Calu3 (cell line): ENCODE measurements around the gene PCMTD2. TPM values are rescaled to one million over a fixed set of nuclear protein-coding genes. Genes with fewer than 3 reads are reported as not detected.

Experiments used
- BruUV-seq: library from RNA; stranded (reverse); fragments of 400-500 nt; replicated peaks from 2 replicates; lab custom pipeline; 2021; lab: Mats Ljungman, UMichigan
- CTCF ChIA-PET: fragments of 300-600 bp; sonication (Branson Sonifier 250); formaldehyde crosslinking; loops from one replicate; lab custom pipeline; 2022; ENCODE audit warnings: antibody characterized with exemption; lab: Charles Lee
- DNase-seq: peaks from one replicate; pipeline ENCODE4 v3.0.0; 2022
- H3K27ac Mint-ChIP-seq: one replicate; pipeline ENCODE4 v1.8.0; 2022; ENCODE audit warnings: mixed read lengths; ENCODE audit not compliant: unreplicated experiment
- H3K27me3 Mint-ChIP-seq: one replicate; pipeline ENCODE4 v1.8.0; 2022; ENCODE audit warnings: mixed read lengths; ENCODE audit not compliant: unreplicated experiment
- H3K36me3 Mint-ChIP-seq: one replicate; pipeline ENCODE4 v1.8.0; 2022; ENCODE audit warnings: mild to moderate bottlenecking, moderate library complexity, mixed read lengths; ENCODE audit not compliant: insufficient read depth, unreplicated experiment
- H3K4me1 Mint-ChIP-seq: one replicate; pipeline ENCODE4 v1.8.0; 2022; ENCODE audit warnings: mild to moderate bottlenecking, low read depth, mixed read lengths; ENCODE audit not compliant: unreplicated experiment
- H3K4me3 Mint-ChIP-seq: one replicate; pipeline ENCODE4 v1.8.0; 2022; ENCODE audit warnings: mild to moderate bottlenecking, low read depth, moderate library complexity, mixed read lengths; ENCODE audit not compliant: unreplicated experiment
- H3K9me3 Mint-ChIP-seq: one replicate; pipeline ENCODE4 v1.8.0; 2022; ENCODE audit warnings: low read depth, mixed read lengths; ENCODE audit not compliant: unreplicated experiment
- intact Hi-C: fragments of 100-400 bp; cut with micrococcal nuclease; formaldehyde crosslinking; loops from one replicate; pipeline ENCODE4 v1.10.0; 2022; ENCODE audit not compliant: unreplicated experiment
- total RNA-seq: library from RNA; stranded (reverse); gene quantifications from 2 replicates; pipeline ENCODE4 v1.2.3, GENCODE V29; 2022
- TF ChIP-seq, protein P1 (sequence below): fragments of 200-600 bp; IDR thresholded peaks from one replicate; pipeline ENCODE4 v1.8.0; 2022; ENCODE audit warnings: antibody characterized with exemption; ENCODE audit not compliant: unreplicated experiment

Gene PCMTD2
- total RNA-seq, 1 experiment from 2014 or later = 62.2 TPM

DNA sequence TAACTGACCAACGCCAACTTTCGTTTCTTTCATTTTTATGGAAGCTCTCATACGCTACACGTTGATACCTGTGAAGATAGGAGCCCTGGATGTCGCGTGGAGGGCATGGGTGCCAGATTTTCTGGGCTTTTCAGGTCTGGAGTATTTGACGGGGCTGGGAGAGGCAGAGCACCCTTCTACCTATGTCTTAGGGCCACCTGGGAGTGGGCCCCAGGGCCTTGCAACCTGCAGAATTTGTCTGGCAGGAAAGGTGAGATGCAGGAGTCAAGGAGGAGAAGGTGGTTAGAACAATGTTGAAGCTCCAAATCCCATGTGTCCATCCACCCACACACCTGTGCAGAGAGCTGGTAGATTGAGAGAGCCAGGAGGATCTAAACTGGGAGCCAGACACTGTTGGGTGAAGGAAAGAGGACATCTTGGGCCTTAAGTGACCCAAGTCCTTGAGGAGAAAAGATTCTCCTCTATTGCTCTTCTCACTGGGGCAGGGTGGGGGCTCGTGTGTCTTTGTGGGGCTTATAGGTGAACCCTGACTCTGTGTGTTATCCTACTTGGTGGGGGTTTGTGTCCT, 27.4 kb upstream of the PCMTD2 start:
- Mint-ChIP-seq H3K4me3 (no peak overlapping the region), H3K27ac (no peak overlapping the region), H3K4me1 (peaks cover 18% of the 10 kb centered on the region), H3K27me3 (peaks cover 71% of the 10 kb centered on the region), H3K36me3 (peaks cover 4% of the 10 kb centered on the region), H3K9me3 (no peaks in the 10 kb centered on the region)
- BruUV-seq = no TSS peak
- no peak for DNase-seq
- CTCF ChIA-PET = interaction anchor here (1.0 kb wide), 1 partner anchor 72 kb away, joined by 3 read pairs; no protein-coding TSS in a partner anchor
- TF ChIP-seq, protein P1, sequence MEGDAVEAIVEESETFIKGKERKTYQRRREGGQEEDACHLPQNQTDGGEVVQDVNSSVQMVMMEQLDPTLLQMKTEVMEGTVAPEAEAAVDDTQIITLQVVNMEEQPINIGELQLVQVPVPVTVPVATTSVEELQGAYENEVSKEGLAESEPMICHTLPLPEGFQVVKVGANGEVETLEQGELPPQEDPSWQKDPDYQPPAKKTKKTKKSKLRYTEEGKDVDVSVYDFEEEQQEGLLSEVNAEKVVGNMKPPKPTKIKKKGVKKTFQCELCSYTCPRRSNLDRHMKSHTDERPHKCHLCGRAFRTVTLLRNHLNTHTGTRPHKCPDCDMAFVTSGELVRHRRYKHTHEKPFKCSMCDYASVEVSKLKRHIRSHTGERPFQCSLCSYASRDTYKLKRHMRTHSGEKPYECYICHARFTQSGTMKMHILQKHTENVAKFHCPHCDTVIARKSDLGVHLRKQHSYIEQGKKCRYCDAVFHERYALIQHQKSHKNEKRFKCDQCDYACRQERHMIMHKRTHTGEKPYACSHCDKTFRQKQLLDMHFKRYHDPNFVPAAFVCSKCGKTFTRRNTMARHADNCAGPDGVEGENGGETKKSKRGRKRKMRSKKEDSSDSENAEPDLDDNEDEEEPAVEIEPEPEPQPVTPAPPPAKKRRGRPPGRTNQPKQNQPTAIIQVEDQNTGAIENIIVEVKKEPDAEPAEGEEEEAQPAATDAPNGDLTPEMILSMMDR = no peak
- intact Hi-C loops = no loop called here

DNA sequence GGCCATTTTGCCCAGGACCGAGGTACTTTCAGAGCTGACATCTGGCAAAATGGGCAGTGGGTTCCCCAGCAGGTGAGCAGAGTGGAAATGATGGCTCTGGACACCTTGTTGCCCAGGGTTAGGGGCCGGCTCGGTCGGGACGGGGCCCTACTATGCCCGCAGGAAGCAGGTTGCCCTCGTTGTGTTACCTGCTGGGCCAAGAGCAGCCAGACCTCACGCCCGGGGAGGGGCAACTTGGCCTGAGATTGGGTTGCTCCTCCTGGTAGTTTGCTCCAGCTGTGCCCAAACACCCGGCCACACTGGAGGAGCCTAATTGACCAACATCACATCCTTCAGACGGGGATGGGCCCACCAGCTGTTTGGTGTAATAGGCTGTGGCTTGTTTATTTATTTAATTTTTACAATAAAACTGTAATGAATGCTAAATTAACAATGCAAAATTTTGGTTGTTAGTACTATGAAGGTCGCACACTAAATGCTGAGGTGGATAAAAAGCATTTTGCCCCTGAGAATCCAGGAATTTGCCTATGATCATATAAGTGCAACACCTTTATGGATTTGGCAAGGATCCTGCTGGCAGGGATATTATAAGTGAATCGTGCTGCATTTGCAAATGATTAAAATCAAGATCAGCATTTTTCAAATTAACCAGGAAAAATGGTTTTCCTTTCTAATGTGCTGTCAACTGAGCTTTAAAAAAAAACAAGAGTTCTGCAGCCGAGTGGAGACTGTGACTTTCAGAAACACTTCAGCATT, 26.6 kb upstream of the PCMTD2 start:
- CTCF ChIA-PET = interaction anchor here (0.6 to 1.0 kb wide), 2 partner anchors 14 to 73 kb away, joined by 3 read pairs; no protein-coding TSS in a partner anchor
- Mint-ChIP-seq H3K4me3 (no peak overlapping the region), H3K9me3 (no peaks in the 10 kb centered on the region), H3K27ac (no peak overlapping the region), H3K4me1 (peaks cover 11% of the 10 kb centered on the region), H3K27me3 (peaks cover 69% of the 10 kb centered on the region), H3K36me3 (peaks cover 4% of the 10 kb centered on the region)
- intact Hi-C loops = no loop called here
- no peak for DNase-seq
- no TSS peak for BruUV-seq
- TF ChIP-seq, protein P1 = no peak

DNA sequence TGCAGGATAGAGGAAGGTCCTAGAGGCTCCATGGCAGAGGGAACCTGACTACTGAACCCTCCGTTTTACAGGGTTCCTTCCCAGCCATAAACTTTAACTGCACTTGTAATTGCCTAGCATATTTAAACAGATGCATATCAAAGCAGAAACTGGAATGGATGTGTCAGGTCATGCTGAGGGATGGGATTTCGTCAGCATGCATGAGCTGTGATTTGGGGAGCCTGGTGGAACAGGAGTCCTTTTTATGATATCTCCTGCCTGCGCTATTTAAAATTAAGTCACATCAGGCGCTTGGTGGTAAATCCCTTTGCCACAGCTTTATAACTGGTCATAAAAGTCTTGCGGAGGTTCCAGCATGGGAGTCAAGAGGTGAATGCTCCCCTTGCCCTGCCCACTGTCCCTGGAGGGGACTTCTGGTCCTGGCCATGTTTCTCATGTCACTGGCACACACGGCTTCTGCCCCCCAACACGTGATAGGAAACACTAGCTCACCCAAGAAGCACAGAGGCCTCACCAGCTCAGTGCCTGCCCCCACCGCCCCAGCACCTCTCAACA, 26.0 kb upstream of the PCMTD2 start:
- intact Hi-C loops = no loop called here
- no peak overlapping the region for H3K27ac Mint-ChIP-seq
- peaks cover 64% of the 10 kb centered on the region for H3K27me3 Mint-ChIP-seq
- DNase-seq = no peak
- H3K4me3 Mint-ChIP-seq = no peak overlapping the region
- H3K4me1 Mint-ChIP-seq = peaks cover 4% of the 10 kb centered on the region
- H3K9me3 Mint-ChIP-seq = no peaks in the 10 kb centered on the region
- BruUV-seq = no TSS peak
- CTCF ChIA-PET = no interaction called here
- peaks cover 4% of the 10 kb centered on the region for H3K36me3 Mint-ChIP-seq
- TF ChIP-seq, protein P1 = no peak

DNA sequence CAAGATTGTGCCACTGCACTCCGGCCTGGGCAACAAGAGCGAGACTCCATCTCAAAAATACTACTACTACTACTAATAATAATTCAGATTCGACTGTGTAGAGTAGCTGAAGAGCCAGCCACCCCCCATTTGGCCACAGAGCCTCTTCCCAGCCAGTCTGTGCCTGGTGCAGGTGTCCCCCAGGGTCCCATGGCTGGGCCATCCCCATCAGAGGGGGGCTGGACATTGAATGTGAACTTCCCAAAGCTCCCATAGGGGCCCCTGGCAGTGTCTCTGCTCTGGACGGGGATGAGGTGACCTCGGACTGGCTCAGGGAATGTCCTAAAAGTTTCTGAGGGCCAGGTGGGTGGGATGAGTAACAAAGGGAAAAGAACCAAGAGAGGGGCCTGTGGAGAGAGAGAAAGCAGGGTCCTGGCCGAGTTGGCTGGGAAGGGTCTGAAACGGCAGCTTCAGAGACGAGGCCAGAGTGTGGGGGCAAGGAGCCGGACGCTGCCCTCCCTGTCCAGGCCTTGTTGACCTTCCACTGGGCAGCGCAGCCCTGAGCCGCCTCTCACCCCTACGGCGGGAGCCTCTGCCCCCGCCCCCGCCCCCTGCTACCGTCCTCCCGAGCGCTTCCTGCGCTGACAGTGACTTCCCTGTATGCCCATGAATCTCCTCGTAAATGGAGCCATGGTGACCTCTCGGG, 24.9 kb upstream of the PCMTD2 start:
- no peaks in the 10 kb centered on the region for H3K4me1 Mint-ChIP-seq
- intact Hi-C loops = no loop called here
- no peak overlapping the region for H3K27ac Mint-ChIP-seq
- TF ChIP-seq, protein P1 = no peak
- no TSS peak for BruUV-seq
- CTCF ChIA-PET = no interaction called here
- no peak overlapping the region for H3K4me3 Mint-ChIP-seq
- no peak for DNase-seq
- H3K27me3 Mint-ChIP-seq = peaks cover 62% of the 10 kb centered on the region
- peaks cover 4% of the 10 kb centered on the region for H3K36me3 Mint-ChIP-seq
- no peaks in the 10 kb centered on the region for H3K9me3 Mint-ChIP-seq
